Esophagus muscularis mucosa (tissue), 4 donors: ENCODE results near the gene ABTB2. TPM values are rescaled to one million over a fixed set of nuclear protein-coding genes. Genes with fewer than 3 reads are reported as not detected.

Experiments
- DNase-seq: peaks from one replicate; pipeline ENCODE4 v3.0.0-alpha.2; 2017; ENCODE audit errors: extremely low spot score
- H3K27ac ChIP-seq, 4 donors: fragments of 200-600 bp; sonication (generic); replicated peaks in 1 of 4; 1 replicate in 3 of 4; 2 replicates in 1 of 4; pipeline ENCODE4 v1.5.1; 2016 to 2019; ENCODE audit warnings: mild to moderate bottlenecking in 1 of 4
- H3K27me3 ChIP-seq, 4 donors: fragments of 200-600 bp; sonication (generic); one replicate each; pipeline versions ENCODE4 v1.5.1 to v1.6.0; 2016 to 2019
- H3K36me3 ChIP-seq, 4 donors: fragments of 200-600 bp; sonication (generic); one replicate each; pipeline ENCODE4 v1.5.1; 2016 to 2019
- H3K4me1 ChIP-seq, 4 donors: fragments of 200-600 bp; sonication (generic); one replicate each; pipeline ENCODE4 v1.5.1; 2016 to 2019
- H3K4me3 ChIP-seq, 4 donors: fragments of 200-600 bp; sonication (generic); 1 replicate in 2 of 4; 2 replicates in 2 of 4; pipeline ENCODE4 v1.5.1; 2016 to 2019; ENCODE audit warnings: mild to moderate bottlenecking in 4 of 4, moderate library complexity in 1 of 4
- H3K9me3 ChIP-seq, 4 donors: fragments of 200-600 bp; sonication (generic); 1 replicate in 3 of 4; 2 replicates in 1 of 4; pipeline ENCODE4 v1.5.1; 2016 to 2019
- CTCF ChIP-seq, 3 experiments: fragments of 200-600 bp in 2 of 3; fragments of 450-650 bp in 1 of 3; sonication (generic) in 2 of 3; IDR thresholded peaks; one replicate each; pipeline ENCODE4 v1.5.1; 2017 to 2019; ENCODE audit warnings: antibody characterized with exemption in 3 of 3, mild to moderate bottlenecking in 2 of 3, moderate library complexity in 1 of 3
- EP300 ChIP-seq: sonication (generic); formaldehyde crosslinking; IDR thresholded peaks from one replicate; pipeline ENCODE4 v1.6.1; 2017; ENCODE audit warnings: antibody characterized with exemption
- POLR2A ChIP-seq: fragments of 450-650 bp; IDR thresholded peaks from one replicate; pipeline ENCODE4 v1.6.1; 2017; ENCODE audit warnings: antibody characterized with exemption, moderate library complexity, mild to moderate bottlenecking, low read depth
- POLR2AphosphoS5 ChIP-seq, 2 donors: sonication (generic); formaldehyde crosslinking; IDR thresholded peaks; one replicate each; pipeline ENCODE4 v1.6.1; 2017; ENCODE audit warnings: antibody characterized with exemption in 2 of 2
- WGBS: methylation state at CpG from one replicate; pipeline ENCODE4 v1.1.5; 2018; 5-methylcytosine and 5-hydroxymethylcytosine counted together
- intact Hi-C: fragments of 100-400 bp; cut with DNase I; formaldehyde crosslinking; loops from one replicate; pipeline ENCODE4 v1.15.1; 2023
- total RNA-seq, 4 donors: library from RNA; depleted of rRNA; stranded (reverse); fragments of >200 nt; gene quantifications; one replicate each; pipeline versions ENCODE4 v1.1.0 to v1.2.1, GENCODE V29; 2016

ABTB2 gene
- total RNA-seq, 4 donors from 2014 or later, result 5.0 to 8.0 (median 7.2) TPM

GRCh38 chr11:34120651-34121050, 237.2 kb downstream of the ABTB2 start:
- Histone ChIP-seq H3K27ac (no peak overlapping the region), H3K27me3 (no peaks in the 10 kb centered on the region), H3K9me3 (no peaks in the 10 kb centered on the region), H3K4me3 (no peak overlapping the region), H3K36me3 (peaks cover 78 to 100% (median 99%) of the 10 kb centered on the region in 4 donors), H3K4me1 (no peaks in the 10 kb centered on the region)
- WGBS, result 99% methylated on average over 4 of the region's 4 CpGs
- intact Hi-C loops, result no loop called here
- TF ChIP-seq POLR2AphosphoS5 (IDR thresholded peaks at IDR 0.05) (no peak), CTCF (IDR thresholded peaks at IDR 0.05) (no peak), EP300 (no peak), POLR2A (no peak)
- DNase-seq, result no peak

- H3K4me3 ChIP-seq, result no peak overlapping the region
- H3K9me3 ChIP-seq, result no peaks in the 10 kb centered on the region
- H3K36me3 ChIP-seq, result peaks cover 79 to 100% (median 96%) of the 10 kb centered on the region in 4 donors
- H3K27me3 ChIP-seq, result no peaks in the 10 kb centered on the region
- DNase-seq, result no peak
- 94% methylated on average over 5 of the region's 5 CpGs for WGBS
- no peaks in the 10 kb centered on the region for H3K4me1 ChIP-seq
- H3K27ac ChIP-seq, result no peak overlapping the region
- intact Hi-C loops, result no loop called here
- TF ChIP-seq CTCF (IDR thresholded peaks at IDR 0.05), result no peak
These were observed 243.3 kb downstream of the ABTB2 start for GRCh38 chr11:34114471-34114870.

GRCh38 chr11:34114014-34114413, 243.8 kb downstream of the ABTB2 start:
- WGBS, result 93% methylated on average over 2 of the region's 2 CpGs
- H3K27me3 ChIP-seq, result no peaks in the 10 kb centered on the region
- TF ChIP-seq POLR2A (no peak), EP300 (no peak), CTCF (IDR thresholded peaks at IDR 0.05) (no peak), POLR2AphosphoS5 (IDR thresholded peaks at IDR 0.05) (no peak)
- DNase-seq, result no peak
- no peaks in the 10 kb centered on the region for H3K4me1 ChIP-seq
- H3K9me3 ChIP-seq, result no peaks in the 10 kb centered on the region
- intact Hi-C loops, result no loop called here
- no peak overlapping the region for H3K27ac ChIP-seq
- H3K4me3 ChIP-seq, result no peak overlapping the region
- peaks cover 79 to 100% (median 96%) of the 10 kb centered on the region in 4 donors for H3K36me3 ChIP-seq

- Histone ChIP-seq H3K36me3 (peaks cover 63 to 98% (median 87%) of the 10 kb centered on the region in 4 donors), H3K27ac (no peak overlapping the region), H3K4me1 (peaks cover 4 to 15% (median 11%) of the 10 kb centered on the region in 4 donors), H3K4me3 (no peak overlapping the region), H3K9me3 (no peaks in the 10 kb centered on the region), H3K27me3 (no peaks in the 10 kb centered on the region)
- no peak for TF ChIP-seq CTCF (IDR thresholded peaks at IDR 0.05)
- no peak for TF ChIP-seq EP300
- no peak for TF ChIP-seq POLR2A
- no peak for TF ChIP-seq POLR2AphosphoS5 (IDR thresholded peaks at IDR 0.05)
- WGBS, result 87% methylated on average over 6 of the region's 6 CpGs
- intact Hi-C loops, result no loop called here
- DNase-seq, result no peak
These were observed 246.0 kb downstream of the ABTB2 start for GRCh38 chr11:34111722-34112270.

- H3K4me1 ChIP-seq, result peaks cover 19 to 31% (median 26%) of the 10 kb centered on the region in 4 donors
- peak overlapping the region; percentile 66 to 95 (median 74) for H3K4me3 ChIP-seq
- peaks cover 22 to 60% (median 35%) of the 10 kb centered on the region in 4 donors for H3K36me3 ChIP-seq
- DNase-seq, result no peak
- WGBS, result 2% methylated on average over 16 of the region's 17 CpGs
- intact Hi-C loops, result loop anchor here (2.0 to 10.0 kb wide), 3 partner anchors 53 to 329 kb away; partner anchors contain the start of gene CAT
- no peak for TF ChIP-seq POLR2A
- TF ChIP-seq POLR2AphosphoS5 (IDR thresholded peaks at IDR 0.05), result no peak
- TF ChIP-seq EP300, result no peak
- TF ChIP-seq CTCF (IDR thresholded peaks at IDR 0.05), result no peak
- H3K27me3 ChIP-seq, result no peaks in the 10 kb centered on the region
- H3K9me3 ChIP-seq, result no peaks in the 10 kb centered on the region
- H3K27ac ChIP-seq, result peak overlapping the region; percentile 89 to 92 (median 90)
These were observed 251.8 kb downstream of the ABTB2 start for GRCh38 chr11:34105957-34106504.
